NCI-H1694 treated with DMSO at 0.1 percent for 48 hours (cell line): Measurements from ENCODE around the gene OAS1.

Source experiments
- DNase-seq: peaks from one replicate; lab custom pipeline; 2025; lab: John Stamatoyannopoulos, UW

The OAS1 gene

DNA sequence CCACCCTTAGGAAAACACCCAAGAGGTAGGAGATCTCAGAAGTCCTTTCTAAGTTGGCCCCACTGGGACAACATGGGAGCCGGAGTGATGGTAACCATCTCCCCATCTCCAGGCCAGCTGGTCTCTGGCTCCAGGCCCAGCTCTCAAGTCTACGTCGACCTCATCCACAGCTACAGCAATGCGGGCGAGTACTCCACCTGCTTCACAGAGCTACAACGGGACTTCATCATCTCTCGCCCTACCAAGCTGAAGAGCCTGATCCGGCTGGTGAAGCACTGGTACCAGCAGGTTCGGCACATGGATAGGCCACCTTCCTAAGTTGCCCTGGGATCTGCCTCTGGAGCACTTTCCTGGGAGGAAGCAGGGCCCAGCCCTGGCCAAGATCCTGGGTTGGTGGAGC lies 60.5 kb downstream of the OAS1 start:
- no peak for DNase-seq

DNA sequence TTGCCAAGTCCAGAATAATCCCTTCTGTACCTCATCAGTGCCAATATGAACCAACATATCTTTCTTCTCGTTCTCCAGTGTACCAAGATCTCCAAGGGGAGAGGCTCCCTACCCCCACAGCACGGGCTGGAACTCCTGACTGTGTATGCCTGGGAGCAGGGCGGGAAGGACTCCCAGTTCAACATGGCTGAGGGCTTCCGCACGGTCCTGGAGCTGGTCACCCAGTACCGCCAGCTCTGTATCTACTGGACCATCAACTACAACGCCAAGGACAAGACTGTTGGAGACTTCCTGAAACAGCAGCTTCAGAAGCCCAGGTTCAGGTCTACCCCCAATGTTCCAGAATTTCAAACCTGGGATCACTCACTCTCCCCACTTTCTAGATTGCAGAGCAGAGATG lies 61.1 kb downstream of the OAS1 start:
- no peak for DNase-seq
